ENCODE data around the gene MZT1. TPM values are rescaled to one million over a fixed set of nuclear protein-coding genes. Genes with fewer than 3 reads are reported as not detected.
A peak's percentile ranks its signal among the peaks of the same experiment; 100 is the strongest.
"Not testable (repeated sequence)": the region's sequence is repeated elsewhere in the genome, so short reads cannot be mapped to it uniquely, and the experiment has no call there.

The MZT1 gene
- total RNA-seq, 4 donors from 2014 or later = 3.8 to 4.3 TPM; not detected in 2

DNA sequence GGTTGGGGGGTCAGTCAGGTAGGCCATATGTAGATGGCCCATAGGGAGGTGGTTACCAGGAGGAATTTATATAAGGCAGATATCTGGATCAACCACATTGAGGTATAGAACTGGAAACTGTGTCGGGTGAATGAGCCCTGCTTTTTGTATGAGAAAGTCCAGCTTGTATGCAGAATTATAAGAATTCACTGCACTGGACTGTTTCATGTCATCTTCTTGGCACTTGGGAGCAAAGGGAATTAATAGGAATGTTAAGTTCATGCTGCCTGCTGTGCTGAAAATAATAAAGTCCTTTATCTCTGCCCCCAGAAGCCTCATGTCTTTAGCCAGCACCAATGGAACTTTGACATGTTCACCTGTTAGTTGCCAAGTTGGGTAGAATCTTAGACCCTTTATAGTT lies 12.6 kb upstream of the MZT1 start:
- Histone ChIP-seq H3K36me3 (peaks cover 0 to 4% (median 0%) of the 10 kb centered on the region in 4 donors), H3K27ac (no peak overlapping the region), H3K4me3 (no peak overlapping the region), H3K4me1 (peaks cover 0 to 6% (median 0%) of the 10 kb centered on the region in 4 donors), H3K9me3 (no peaks in the 10 kb centered on the region), H3K27me3 (no peaks in the 10 kb centered on the region)
- TF ChIP-seq, protein P1, sequence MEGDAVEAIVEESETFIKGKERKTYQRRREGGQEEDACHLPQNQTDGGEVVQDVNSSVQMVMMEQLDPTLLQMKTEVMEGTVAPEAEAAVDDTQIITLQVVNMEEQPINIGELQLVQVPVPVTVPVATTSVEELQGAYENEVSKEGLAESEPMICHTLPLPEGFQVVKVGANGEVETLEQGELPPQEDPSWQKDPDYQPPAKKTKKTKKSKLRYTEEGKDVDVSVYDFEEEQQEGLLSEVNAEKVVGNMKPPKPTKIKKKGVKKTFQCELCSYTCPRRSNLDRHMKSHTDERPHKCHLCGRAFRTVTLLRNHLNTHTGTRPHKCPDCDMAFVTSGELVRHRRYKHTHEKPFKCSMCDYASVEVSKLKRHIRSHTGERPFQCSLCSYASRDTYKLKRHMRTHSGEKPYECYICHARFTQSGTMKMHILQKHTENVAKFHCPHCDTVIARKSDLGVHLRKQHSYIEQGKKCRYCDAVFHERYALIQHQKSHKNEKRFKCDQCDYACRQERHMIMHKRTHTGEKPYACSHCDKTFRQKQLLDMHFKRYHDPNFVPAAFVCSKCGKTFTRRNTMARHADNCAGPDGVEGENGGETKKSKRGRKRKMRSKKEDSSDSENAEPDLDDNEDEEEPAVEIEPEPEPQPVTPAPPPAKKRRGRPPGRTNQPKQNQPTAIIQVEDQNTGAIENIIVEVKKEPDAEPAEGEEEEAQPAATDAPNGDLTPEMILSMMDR (IDR thresholded peaks at IDR 0.05) = no peak
- TF ChIP-seq EP300 (IDR thresholded peaks at IDR 0.05; ENCODE audit: low read depth) (no peak), POLR2AphosphoS5 (IDR thresholded peaks at IDR 0.05) (no peak), POLR2A (IDR thresholded peaks at IDR 0.05) (no peak)
- intact Hi-C loops (cut with DNase I; ENCODE audit: low total_unique reads) (no loop called here), in situ Hi-C loops (cut with MboI; ENCODE audit: low pct_ligation_motif_present in 1 of 4, low pct_unique_long_range_greater_than_20kb in 1 of 4, low sequenced_read_pairs in 3 of 4) (no loop called here)
- 60 to 78% methylated on average over 1 of the region's 1 CpG for WGBS, 2 donors (ENCODE audit: low coverage in 1 of 2)
- no peak for DNase-seq

DNA sequence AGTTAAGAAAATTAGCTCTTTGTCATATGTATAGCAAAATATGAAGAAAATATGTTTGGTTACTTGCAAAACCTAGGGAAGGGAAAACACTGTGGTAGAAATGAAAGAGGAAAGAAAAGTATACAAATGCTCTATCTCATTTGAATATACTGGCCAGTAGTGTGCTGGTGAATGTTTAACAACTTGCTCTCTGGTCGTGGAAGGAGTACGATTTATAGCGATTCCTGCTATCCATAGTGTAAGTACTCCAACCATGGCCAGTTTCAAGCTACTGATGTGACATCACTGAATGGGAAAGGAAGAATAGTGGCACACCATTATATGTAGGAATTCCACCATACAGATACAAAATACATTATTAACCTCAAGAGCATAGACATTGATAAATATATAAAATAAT lies 9.6 kb upstream of the MZT1 start:
- DNase-seq = no peak
- 39 to 74% methylated on average over 3 of the region's 3 CpGs for WGBS, 2 donors (ENCODE audit: low coverage in 1 of 2)

DNA sequence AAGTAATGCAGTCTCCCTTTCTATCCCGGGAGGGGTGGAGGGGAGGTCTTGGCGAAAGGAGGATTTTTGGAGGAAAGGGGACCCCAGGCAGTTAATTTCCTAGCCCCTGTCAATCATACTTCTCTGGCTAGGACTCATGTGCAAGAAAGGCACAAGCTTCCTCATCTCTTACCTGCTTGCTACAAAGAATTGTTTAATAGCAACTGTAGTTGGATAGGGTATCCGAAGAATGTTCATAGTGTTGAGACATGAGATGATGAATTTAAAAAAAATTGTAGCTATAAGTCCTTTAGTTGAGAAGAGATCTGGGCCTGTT lies 819 bp upstream of the MZT1 start:
- no peak for DNase-seq
- Histone ChIP-seq H3K9me3 (no peaks in the 10 kb centered on the region), H3K27ac (peak overlapping the region; percentile 73 to 90 (median 80)), H3K27me3 (no peaks in the 10 kb centered on the region), H3K4me1 (peaks cover 5 to 33% (median 27%) of the 10 kb centered on the region in 4 donors), H3K4me3 (peak overlapping the region; percentile 47 to 91 (median 83)), H3K36me3 (no peaks in the 10 kb centered on the region)
- 5 to 13% methylated on average over 3 of the region's 3 CpGs for WGBS, 2 donors (ENCODE audit: low coverage in 1 of 2)
- intact Hi-C loops (cut with DNase I; ENCODE audit: low total_unique reads) = no loop called here
- TF ChIP-seq POLR2A (IDR thresholded peaks at IDR 0.05) (no peak), POLR2AphosphoS5 (IDR thresholded peaks at IDR 0.05) (no peak), EP300 (IDR thresholded peaks at IDR 0.05; ENCODE audit: low read depth) (no peak)
- TF ChIP-seq, protein P1 (IDR thresholded peaks at IDR 0.05) = no peak
- in situ Hi-C loops (cut with MboI; ENCODE audit: low pct_ligation_motif_present in 1 of 4, low pct_unique_long_range_greater_than_20kb in 1 of 4, low sequenced_read_pairs in 3 of 4) = no loop called here

More for the DNA sequence above, 9.6 kb upstream of the MZT1 start:
- peaks cover 0 to 6% (median 0%) of the 10 kb centered on the region in 4 donors for H3K4me1 ChIP-seq
- no peaks in the 10 kb centered on the region for H3K36me3 ChIP-seq
- H3K27ac ChIP-seq = no peak overlapping the region
- intact Hi-C loops (cut with DNase I; ENCODE audit: low total_unique reads) = no loop called here
- in situ Hi-C loops (cut with MboI; ENCODE audit: low pct_ligation_motif_present in 1 of 4, low pct_unique_long_range_greater_than_20kb in 1 of 4, low sequenced_read_pairs in 3 of 4) = no loop called here
- no peak for TF ChIP-seq POLR2AphosphoS5 (IDR thresholded peaks at IDR 0.05)
- TF ChIP-seq POLR2A (IDR thresholded peaks at IDR 0.05) = no peak
- no peak for TF ChIP-seq EP300 (IDR thresholded peaks at IDR 0.05; ENCODE audit: low read depth)
- TF ChIP-seq, protein P1 (IDR thresholded peaks at IDR 0.05) = no peak
- no peaks in the 10 kb centered on the region for H3K27me3 ChIP-seq
- H3K4me3 ChIP-seq = no peak overlapping the region
- no peaks in the 10 kb centered on the region for H3K9me3 ChIP-seq

DNA sequence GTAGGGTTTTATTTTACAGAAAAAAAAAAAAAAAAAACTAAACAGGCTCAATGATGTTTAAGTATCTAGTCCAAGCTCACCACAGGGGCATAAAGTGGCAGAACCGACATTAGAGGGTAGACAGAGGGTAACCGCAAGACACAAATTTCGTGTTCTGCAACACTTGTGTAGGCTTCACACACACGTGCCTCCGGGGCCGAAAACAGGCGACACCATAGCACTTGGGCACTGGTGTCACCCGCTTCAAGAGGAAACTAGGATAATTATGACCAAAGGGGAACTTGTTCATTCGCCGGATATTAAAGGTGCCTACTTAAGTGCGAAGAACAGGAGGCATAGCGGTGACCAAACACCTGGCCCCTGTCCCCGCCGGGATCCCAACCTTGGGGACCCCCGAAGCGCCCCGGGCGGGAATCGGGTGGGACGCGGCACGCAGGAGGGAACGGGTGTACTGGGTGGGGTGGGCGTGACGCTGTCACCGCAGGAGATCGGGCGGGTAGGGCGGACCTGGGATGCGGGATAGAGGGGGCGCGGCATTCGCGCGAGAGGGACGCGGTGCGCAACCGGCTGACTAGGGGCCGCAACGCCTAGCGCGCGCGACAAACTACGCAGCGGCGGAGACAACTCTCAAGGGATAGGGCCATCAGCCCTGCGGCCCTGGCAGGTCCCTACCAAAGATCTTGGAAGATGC lies 558 bp downstream of the MZT1 start:
- Histone ChIP-seq H3K27ac (peak overlapping the region; percentile 73 to 90 (median 80)), H3K36me3 (no peaks in the 10 kb centered on the region), H3K4me1 (peaks cover 5 to 33% (median 27%) of the 10 kb centered on the region in 4 donors), H3K4me3 (peak overlapping the region; percentile 79 to 91 (median 83)), H3K27me3 (no peaks in the 10 kb centered on the region), H3K9me3 (no peaks in the 10 kb centered on the region)
- in situ Hi-C loops (cut with MboI; ENCODE audit: low pct_ligation_motif_present in 1 of 4, low pct_unique_long_range_greater_than_20kb in 1 of 4, low sequenced_read_pairs in 3 of 4) = no loop called here
- TF ChIP-seq POLR2A (IDR thresholded peaks at IDR 0.05) = no peak
- TF ChIP-seq POLR2AphosphoS5 (IDR thresholded peaks at IDR 0.05) = no peak
- TF ChIP-seq, protein P1 (IDR thresholded peaks at IDR 0.05) = no peak
- TF ChIP-seq EP300 (IDR thresholded peaks at IDR 0.05; ENCODE audit: low read depth) = no peak
- peak; percentile 63 for DNase-seq
- intact Hi-C loops (cut with DNase I; ENCODE audit: low total_unique reads) = no loop called here
- WGBS, 2 donors (ENCODE audit: low coverage in 1 of 2) = 3 to 6% methylated on average over 7 to 37 of the region's 49 CpGs

DNA sequence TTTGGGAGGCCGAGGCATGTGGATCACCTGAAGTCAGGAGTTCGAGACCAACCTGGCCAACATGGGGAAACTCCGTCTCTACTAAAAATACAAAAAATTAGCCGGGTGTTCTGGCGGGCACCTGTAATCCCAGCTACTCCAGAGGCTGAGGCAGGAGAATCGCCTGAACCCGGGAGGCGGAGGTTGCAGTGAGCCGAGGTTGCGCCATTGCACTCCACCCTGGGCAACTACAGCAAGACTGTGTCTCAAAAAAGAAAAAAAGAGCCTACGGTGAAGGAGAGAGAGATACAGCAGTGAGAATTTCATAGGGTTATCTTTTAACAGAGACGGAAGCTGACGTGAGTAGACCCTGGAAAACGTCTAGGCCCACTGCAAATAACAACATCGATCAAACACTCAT lies 1.2 kb downstream of the MZT1 start:
- intact Hi-C loops (cut with DNase I; ENCODE audit: low total_unique reads) = not testable (repeated sequence)
- H3K4me3 ChIP-seq = peak overlapping the region in 2 of 4 donors; percentile 84 to 91

More for the DNA sequence above, 1.2 kb downstream of the MZT1 start:
- WGBS, 2 donors (ENCODE audit: low coverage in 1 of 2) = 72 to 83% methylated on average over 5 to 15 of the region's 15 CpGs
- DNase-seq; in situ Hi-C loops (cut with MboI; ENCODE audit: low pct_ligation_motif_present in 1 of 4, low pct_unique_long_range_greater_than_20kb in 1 of 4, low sequenced_read_pairs in 3 of 4); H3K36me3 ChIP-seq; H3K27ac ChIP-seq; H3K27me3 ChIP-seq; H3K9me3 ChIP-seq: not testable (repeated sequence)
- H3K4me1 ChIP-seq = peaks cover 5 to 33% (median 27%) of the 10 kb centered on the region in 4 donors

Measured in transverse colon (tissue), 4 donors.